ENCODE measurements around the gene TMEFF2. TPM values are rescaled to one million over a fixed set of nuclear protein-coding genes. Genes with fewer than 3 reads are reported as not detected.
"Not testable (repeated sequence)": the region's sequence is repeated elsewhere in the genome, so short reads cannot be mapped to it uniquely, and the experiment has no call there.

Gene TMEFF2
- total RNA-seq, 6 donors from 2014 or later, result 0.69 TPM; not detected in 5

GRCh38 chr2:192140236-192140839, 54.4 kb downstream of the TMEFF2 start:
- WGBS, 2 donors, result 84 to 86% methylated on average over 7 of the region's 7 CpGs
- Histone ChIP-seq H3K36me3 (no peaks in the 10 kb centered on the region), H3K27me3 (no peaks in the 10 kb centered on the region), H3K4me3 (no peak overlapping the region), H3K9me3 (no peaks in the 10 kb centered on the region), H3K4me1 (no peaks in the 10 kb centered on the region), H3K27ac (no peak overlapping the region)
- DNase-seq (no peak), ATAC-seq (ENCODE audit: low FRiP score in 2 of 2) (no peak)
- TF ChIP-seq POLR2A (IDR thresholded peaks at IDR 0.05), result no peak
- no peak for TF ChIP-seq CTCF (IDR thresholded peaks at IDR 0.05)
- TF ChIP-seq POLR2AphosphoS5 (IDR thresholded peaks at IDR 0.05), result no peak
- no peak for TF ChIP-seq EP300 (IDR thresholded peaks at IDR 0.05)

- H3K27me3 ChIP-seq, result no peaks in the 10 kb centered on the region
- H3K36me3 ChIP-seq, result no peaks in the 10 kb centered on the region
- H3K4me1 ChIP-seq, result no peaks in the 10 kb centered on the region
- TF ChIP-seq CTCF (IDR thresholded peaks at IDR 0.05) (no peak), EP300 (IDR thresholded peaks at IDR 0.05) (no peak), POLR2A (IDR thresholded peaks at IDR 0.05) (no peak), POLR2AphosphoS5 (IDR thresholded peaks at IDR 0.05) (no peak)
- no peak overlapping the region for H3K4me3 ChIP-seq
- no peaks in the 10 kb centered on the region for H3K9me3 ChIP-seq
- no peak overlapping the region for H3K27ac ChIP-seq
- ATAC-seq (ENCODE audit: low FRiP score in 2 of 2), result no peak
- 47 to 73% methylated on average over 1 of the region's 1 CpG for WGBS, 2 donors
- DNase-seq, result no peak
Measured at GRCh38 chr2:192139813-192140212, 54.9 kb downstream of the TMEFF2 start.

- no peaks in the 10 kb centered on the region for H3K4me1 ChIP-seq
- TF ChIP-seq POLR2AphosphoS5 (IDR thresholded peaks at IDR 0.05) (no peak), POLR2A (IDR thresholded peaks at IDR 0.05) (no peak), CTCF (IDR thresholded peaks at IDR 0.05) (no peak), EP300 (IDR thresholded peaks at IDR 0.05) (no peak)
- no peak for DNase-seq
- no peak overlapping the region for H3K4me3 ChIP-seq
- 48 to 80% methylated on average over 1 of the region's 1 CpG for WGBS, 2 donors
- no peaks in the 10 kb centered on the region for H3K27me3 ChIP-seq
- H3K27ac ChIP-seq, result no peak overlapping the region
- H3K36me3 ChIP-seq, result no peaks in the 10 kb centered on the region
- no peak for ATAC-seq (ENCODE audit: low FRiP score in 2 of 2)
- no peaks in the 10 kb centered on the region for H3K9me3 ChIP-seq
Measured at GRCh38 chr2:192137451-192137850, 57.3 kb downstream of the TMEFF2 start.

GRCh38 chr2:192132604-192133003, 62.1 kb downstream of the TMEFF2 start:
- H3K4me3 ChIP-seq; H3K27me3 ChIP-seq; H3K27ac ChIP-seq; ATAC-seq (ENCODE audit: low FRiP score in 2 of 2); H3K9me3 ChIP-seq; H3K36me3 ChIP-seq; H3K4me1 ChIP-seq: not testable (repeated sequence)
- 94 to 98% methylated on average over 9 to 13 of the region's 15 CpGs for WGBS, 2 donors
- peak in 1 of 2 donors; percentile 22 for DNase-seq

- not testable (repeated sequence) for H3K27me3 ChIP-seq; H3K9me3 ChIP-seq; DNase-seq; H3K4me3 ChIP-seq; H3K27ac ChIP-seq; ATAC-seq (ENCODE audit: low FRiP score in 2 of 2); H3K36me3 ChIP-seq; H3K4me1 ChIP-seq
- WGBS, 2 donors, result 88 to 91% methylated on average over 5 of the region's 5 CpGs
Measured at GRCh38 chr2:192130312-192130711, 64.4 kb downstream of the TMEFF2 start.

- ATAC-seq (ENCODE audit: low FRiP score in 2 of 2), result no peak
- DNase-seq, result no peak
- Histone ChIP-seq H3K36me3 (no peaks in the 10 kb centered on the region), H3K9me3 (no peaks in the 10 kb centered on the region), H3K27ac (no peak overlapping the region), H3K27me3 (no peaks in the 10 kb centered on the region), H3K4me1 (peaks cover 7 to 9% (median 8%) of the 10 kb centered on the region in 4 donors), H3K4me3 (no peak overlapping the region)
- TF ChIP-seq CTCF (IDR thresholded peaks at IDR 0.05) (no peak), POLR2A (IDR thresholded peaks at IDR 0.05) (no peak)
- 32 to 68% methylated on average over 4 of the region's 4 CpGs for WGBS, 2 donors
Measured at GRCh38 chr2:192128655-192129054, 66.1 kb downstream of the TMEFF2 start.

Measured in upper lobe of left lung (tissue), 6 donors.